Ishikawa (cell line): ENCODE data around the gene PEPD.

Source experiments
- CEBPB ChIP-seq: IDR thresholded peaks from 2 replicates; pipeline ENCODE4 v1.6.1; 2012
- CREB1 ChIP-seq: IDR thresholded peaks from 2 replicates; pipeline ENCODE4 v1.6.1; 2012; ENCODE audit warnings: low read depth
- EGR1 ChIP-seq: IDR thresholded peaks from 2 replicates; pipeline ENCODE4 v1.6.1; 2012
- EP300 ChIP-seq: IDR thresholded peaks from 2 replicates; pipeline ENCODE4 v1.6.1; 2012; ENCODE audit warnings: borderline replicate concordance
- FOXM1 ChIP-seq: IDR thresholded peaks from 2 replicates; pipeline ENCODE4 v1.6.1; 2012; ENCODE audit warnings: low read depth, borderline replicate concordance
- MAX ChIP-seq: IDR thresholded peaks from 2 replicates; pipeline ENCODE4 v1.6.1; 2012
- NFIC ChIP-seq: IDR thresholded peaks from 2 replicates; pipeline ENCODE4 v1.6.1; 2012
- RAD21 ChIP-seq: IDR thresholded peaks from 2 replicates; pipeline ENCODE4 v1.6.1; 2012; ENCODE audit warnings: low read depth
- REST ChIP-seq: IDR thresholded peaks from 2 replicates; pipeline ENCODE4 v1.6.1; 2012; ENCODE audit warnings: low read depth, mild to moderate bottlenecking
- TAF1 ChIP-seq: IDR thresholded peaks from 2 replicates; pipeline ENCODE4 v1.6.1; 2012; ENCODE audit warnings: low read depth, mild to moderate bottlenecking
- TCF12 ChIP-seq: IDR thresholded peaks from 2 replicates; pipeline ENCODE4 v1.6.1; 2012; ENCODE audit warnings: low read depth
- TEAD4 ChIP-seq: IDR thresholded peaks from 2 replicates; pipeline ENCODE4 v1.6.1; 2012
- USF1 ChIP-seq: IDR thresholded peaks from 2 replicates; pipeline ENCODE4 v1.6.1; 2012
- YY1 ChIP-seq: IDR thresholded peaks from 2 replicates; pipeline ENCODE4 v1.6.1; 2012; ENCODE audit warnings: low read depth
- ZBTB7A ChIP-seq: IDR thresholded peaks from 2 replicates; pipeline ENCODE4 v1.6.1; 2012; ENCODE audit warnings: low read depth

The PEPD gene

GRCh38 chr19:33390101-33390907 lies 131.3 kb downstream of the PEPD start:
- TF ChIP-seq CEBPB (peak; percentile 82), USF1 (no peak), EP300 (no peak), YY1 (no peak), NFIC (peak; percentile 27; the same call in 1 of the 2 replicates), TCF12 (no peak), TEAD4 (no peak), TAF1 (no peak), FOXM1 (no peak), ZBTB7A (0 out of 2 replicates have a peak, but pooled peaks have one; percentile 12)

GRCh38 chr19:33389421-33390100 lies 132.0 kb downstream of the PEPD start:
- TF ChIP-seq TCF12 (no peak), TEAD4 (no peak), RAD21 (no peak), USF1 (no peak), REST (no peak), ZBTB7A (no peak), CREB1 (no peak), FOXM1 (no peak), CEBPB (no peak)

GRCh38 chr19:33388725-33389420 lies 132.7 kb downstream of the PEPD start:
- no peak for TF ChIP-seq YY1
- no peak for TF ChIP-seq TEAD4
- no peak for TF ChIP-seq EGR1
- no peak for TF ChIP-seq FOXM1
- no peak for TF ChIP-seq ZBTB7A
- TF ChIP-seq TAF1 = no peak
- TF ChIP-seq REST = no peak
- no peak for TF ChIP-seq TCF12
- TF ChIP-seq RAD21 = no peak
- no peak for TF ChIP-seq MAX
- TF ChIP-seq EP300 = no peak
- TF ChIP-seq NFIC = no peak

GRCh38 chr19:33388231-33388724 lies 133.3 kb downstream of the PEPD start:
- no peak for TF ChIP-seq CREB1
- TF ChIP-seq RAD21 = no peak

GRCh38 chr19:33387351-33388230 lies 134.0 kb downstream of the PEPD start:
- TF ChIP-seq EGR1 = no peak
- no peak for TF ChIP-seq REST
- no peak for TF ChIP-seq ZBTB7A
- TF ChIP-seq TEAD4 = no peak
- no peak for TF ChIP-seq EP300
- TF ChIP-seq CEBPB = no peak
- no peak for TF ChIP-seq USF1
- TF ChIP-seq YY1 = no peak
